HepG2 (cell line): ENCODE measurements around the gene CHCHD3.

ENCODE experiments used
- ATF7 ChIP-seq, 2 experiments: fragments of 450-650 bp in 1 of 2; sonication (generic) in 1 of 2; formaldehyde crosslinking in 1 of 2; IDR thresholded peaks; 2 replicates each; pipeline versions ENCODE4 v1.4.0 to v1.6.1; 2016 to 2020; ENCODE audit warnings: antibody characterized with exemption in 1 of 2, mild to moderate bottlenecking in 1 of 2, missing genetic modification reagents in 1 of 2
- CTCF ChIP-seq: sonication (generic); formaldehyde crosslinking; IDR thresholded peaks from 2 replicates; pipeline ENCODE4 v1.5.0; 2020; ENCODE audit warnings: mild to moderate bottlenecking, missing genetic modification reagents, moderate library complexity
- FOXA1 ChIP-seq, 2 experiments: fragments of 450-650 bp in 1 of 2; sonication (generic) in 1 of 2; formaldehyde crosslinking in 1 of 2; IDR thresholded peaks; 2 replicates each; pipeline versions ENCODE4 v1.4.0 to v1.6.1; 2016 to 2020; ENCODE audit warnings: missing genetic modification reagents in 1 of 2
- MIXL1 ChIP-seq: IDR thresholded peaks from 2 replicates; pipeline ENCODE4 v1.6.1; 2016
- SMAD1 ChIP-seq: sonication (generic); formaldehyde crosslinking; IDR thresholded peaks from 2 replicates; pipeline ENCODE4 v1.4.0; 2020; ENCODE audit warnings: missing genetic modification reagents, low read depth, mild to moderate bottlenecking, borderline replicate concordance
- SMARCE1 ChIP-seq: fragments of 450-650 bp; IDR thresholded peaks from 2 replicates; pipeline ENCODE4 v1.6.1; 2017; ENCODE audit warnings: borderline replicate concordance
- ZNF10 ChIP-seq: sonication (generic); formaldehyde crosslinking; IDR thresholded peaks from 2 replicates; pipeline ENCODE4 v1.4.0; 2020; ENCODE audit warnings: mild to moderate bottlenecking, low read depth, missing genetic modification reagents, borderline replicate concordance
- ZNF121 ChIP-seq: sonication (generic); formaldehyde crosslinking; IDR thresholded peaks from 2 replicates; pipeline ENCODE4 v1.5.0; 2020; ENCODE audit warnings: mild to moderate bottlenecking, missing genetic modification reagents

- TF ChIP-seq SMAD1 (no peak), ATF7 (IDR thresholded peaks at IDR 0.05) (no peak), ATF7 (CRISPR knock-in tag; IDR thresholded peaks at IDR 0.05) (no peak), ZNF121 (CRISPR knock-in tag) (no peak), CTCF (CRISPR knock-in tag) (no peak), FOXA1 (IDR thresholded peaks at IDR 0.05) (no peak), FOXA1 (CRISPR knock-in tag; IDR thresholded peaks at IDR 0.05) (no peak), ZNF10 (CRISPR knock-in tag) (no peak), SMARCE1 (no peak), MIXL1 (CRISPR knock-in tag) (no peak)
Measured at GRCh38 chr7:132738254-132738653, 343.6 kb downstream of the CHCHD3 start.
